ENCODE results near the gene CARS2.
A peak's percentile ranks its signal among the peaks of the same experiment; 100 is the strongest.
"Not testable (repeated sequence)": the region's sequence is repeated elsewhere in the genome, so short reads cannot be mapped to it uniquely, and the experiment has no call there.

The CARS2 gene

DNA sequence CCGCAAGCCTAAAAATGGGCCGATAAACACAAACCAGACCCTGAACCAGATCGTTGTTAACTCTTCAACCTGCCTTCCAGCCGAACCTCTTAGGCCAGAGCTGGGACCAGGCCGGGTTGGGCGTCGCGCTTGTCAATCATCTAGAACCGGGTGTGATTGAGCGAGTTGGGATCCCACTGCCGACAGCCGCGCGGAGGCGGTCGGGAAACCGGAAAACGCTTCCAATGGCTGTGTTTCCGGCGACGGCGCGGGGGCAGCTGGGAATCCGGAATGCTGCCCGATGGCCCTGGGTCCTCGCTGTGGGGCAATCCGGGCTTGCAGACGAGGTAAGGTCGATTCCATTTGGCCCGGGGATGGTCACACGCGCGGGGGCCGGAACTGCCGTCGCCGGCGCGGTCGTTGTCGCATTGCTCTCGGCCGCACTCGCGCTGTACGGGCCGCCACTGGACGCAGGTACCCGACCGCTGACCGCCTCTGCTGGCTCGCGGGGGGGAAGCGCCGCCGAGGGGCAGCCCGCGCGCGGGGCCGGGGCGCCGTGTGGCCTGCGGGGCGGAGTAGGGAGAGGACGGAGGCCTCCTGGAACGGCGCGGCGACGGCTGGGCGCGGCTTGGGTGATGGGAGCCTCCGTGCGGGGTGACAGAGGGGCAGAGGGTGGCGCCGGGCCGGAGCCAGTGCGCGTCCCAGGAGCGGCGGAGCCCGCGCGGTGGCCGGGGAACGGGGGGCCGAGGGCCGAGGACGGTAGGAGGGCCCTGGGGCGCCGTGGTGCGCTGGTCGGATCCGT is 90.4 kb downstream of the CARS2 start, which contains the start of gene NAXD:
Gene NAXD (plus strand): TSS at position 224 of the 781 bp plus-strand sequence. CDS start 57 bp downstream, at position 281.
- DNase-seq, result peak; percentile 81

DNA sequence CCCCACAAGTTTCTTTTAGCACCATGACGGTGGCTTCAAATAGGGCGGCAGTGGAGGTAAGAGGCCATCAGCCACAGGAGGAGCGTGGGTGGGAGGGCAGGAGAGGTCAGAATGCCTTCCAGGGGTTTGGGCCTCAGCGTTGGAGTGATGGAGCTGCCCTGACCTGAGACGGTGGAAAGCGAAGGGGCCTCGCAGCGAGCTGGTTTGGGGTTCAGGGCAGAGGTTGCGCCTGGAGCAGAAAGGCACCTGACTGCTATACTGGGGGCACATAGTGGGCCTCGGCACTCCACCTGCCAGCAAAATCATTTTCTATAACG is 91.0 kb downstream of the CARS2 start:
- no peak for DNase-seq

DNA sequence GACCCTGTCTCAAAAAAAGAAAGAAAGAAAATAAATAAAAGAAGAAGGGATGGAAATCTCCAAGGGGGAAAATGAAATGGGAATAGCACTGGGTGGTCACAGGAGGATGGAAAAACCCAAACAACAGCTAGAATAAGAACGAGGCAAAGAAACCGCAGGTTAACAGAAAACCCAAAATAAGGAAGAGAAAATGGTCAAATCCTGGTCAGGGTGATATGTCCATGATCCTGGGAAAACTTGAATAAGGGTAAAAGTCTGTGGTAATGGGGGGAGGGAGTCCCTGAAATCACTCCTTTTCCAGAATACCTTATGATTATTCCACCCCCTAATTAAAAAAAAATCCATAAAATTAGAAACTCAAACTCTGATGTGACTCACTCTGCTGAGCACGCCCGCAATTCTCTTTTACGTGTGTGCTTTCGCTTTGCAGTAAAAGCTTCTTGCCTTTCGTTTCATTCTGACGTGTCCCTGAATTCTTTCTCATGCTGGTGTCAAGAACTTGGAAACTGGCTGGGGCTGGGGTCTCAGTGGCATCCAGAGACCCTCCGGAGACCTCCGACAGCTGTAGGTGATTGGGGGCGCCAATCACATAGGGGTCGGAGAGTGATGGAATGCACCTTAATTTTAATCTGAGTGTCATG is 94.8 kb downstream of the CARS2 start:
- no peak for DNase-seq

DNA sequence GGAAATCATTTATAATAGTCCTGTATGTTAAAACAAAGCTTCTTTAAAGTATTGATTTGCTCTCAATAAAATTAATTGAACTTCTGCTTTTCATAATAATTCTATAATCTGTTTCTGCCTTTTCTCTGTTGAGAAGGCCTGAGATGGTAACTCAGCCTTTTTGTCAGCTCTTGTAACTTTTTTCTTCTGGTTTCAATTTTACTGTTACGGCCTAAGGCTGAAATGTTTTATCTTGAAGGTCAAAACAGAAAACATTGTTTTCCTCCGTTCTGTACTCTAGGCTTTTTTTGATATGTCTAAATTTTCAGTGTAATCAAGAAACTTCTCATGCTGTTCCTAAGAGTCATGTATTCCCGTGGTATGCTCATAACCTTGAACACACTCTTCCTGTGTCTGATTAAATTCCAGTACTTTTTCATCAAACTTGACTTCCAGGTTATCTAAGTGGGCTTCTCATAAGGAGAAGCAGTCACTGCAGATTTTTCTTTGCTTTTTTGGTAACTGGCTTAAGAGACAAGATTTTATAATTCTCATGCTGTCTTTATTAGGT is 98.2 kb downstream of the CARS2 start:
- DNase-seq, result no peak

DNA sequence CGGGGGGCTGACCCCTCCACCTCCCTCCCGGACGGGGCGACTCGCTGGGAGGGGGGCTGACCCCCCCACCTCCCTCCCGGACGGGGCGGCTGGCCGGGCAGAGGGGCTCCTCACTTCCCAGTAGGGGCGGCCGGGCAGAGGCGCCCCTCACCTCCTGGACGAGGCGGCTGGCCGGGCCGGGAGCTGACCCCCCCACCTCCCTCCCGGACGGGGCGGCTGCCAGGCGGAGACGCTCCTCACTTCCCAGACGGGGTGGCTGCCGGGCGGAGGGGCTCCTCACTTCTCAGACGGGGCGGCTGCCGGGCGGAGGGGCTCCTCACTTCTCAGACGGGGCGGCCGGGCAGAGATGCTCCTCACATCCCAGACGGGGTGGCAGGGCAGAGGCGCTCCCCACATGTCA is 99.6 kb downstream of the CARS2 start:
- not testable (repeated sequence) for DNase-seq

DNA sequence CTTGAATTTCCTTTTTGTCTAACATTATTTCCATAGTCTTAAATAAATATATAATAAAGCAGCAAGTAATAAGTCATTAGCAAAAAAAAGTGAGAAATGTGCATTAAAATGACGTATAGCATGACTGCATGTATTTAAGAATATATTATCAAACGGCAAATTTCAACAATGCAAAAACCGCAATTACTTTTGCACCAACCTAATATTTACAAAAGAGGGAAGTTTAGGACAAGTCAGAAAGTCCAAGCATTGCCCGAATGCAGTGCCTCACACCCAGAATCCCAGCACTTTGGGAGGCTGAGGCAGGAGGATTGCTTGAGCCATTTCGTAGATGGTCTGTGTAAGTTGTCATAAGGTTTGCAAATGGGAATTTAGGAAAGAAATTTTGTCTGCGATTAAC is 100.8 kb downstream of the CARS2 start:
- no peak for DNase-seq

DNA sequence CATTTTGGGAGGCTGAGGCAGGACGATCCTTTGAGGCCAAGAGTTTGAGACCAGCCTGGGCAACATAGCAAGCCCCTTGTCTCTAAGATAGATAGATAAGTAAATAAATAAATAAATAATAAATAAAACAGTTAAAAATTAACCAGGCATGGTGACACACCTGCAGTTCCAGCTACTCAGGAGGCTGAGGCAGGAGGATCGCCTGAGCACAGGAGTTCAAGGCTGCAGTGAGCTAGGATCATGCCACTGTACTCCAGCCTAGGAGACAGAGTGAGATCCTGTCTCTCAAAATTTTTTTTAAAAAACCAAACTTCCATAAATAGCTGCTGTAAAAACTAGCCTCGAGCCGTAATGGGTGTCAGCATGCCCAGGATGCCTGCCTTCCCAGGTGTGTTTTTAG is 104.9 kb downstream of the CARS2 start:
- DNase-seq, result no peak

DNA sequence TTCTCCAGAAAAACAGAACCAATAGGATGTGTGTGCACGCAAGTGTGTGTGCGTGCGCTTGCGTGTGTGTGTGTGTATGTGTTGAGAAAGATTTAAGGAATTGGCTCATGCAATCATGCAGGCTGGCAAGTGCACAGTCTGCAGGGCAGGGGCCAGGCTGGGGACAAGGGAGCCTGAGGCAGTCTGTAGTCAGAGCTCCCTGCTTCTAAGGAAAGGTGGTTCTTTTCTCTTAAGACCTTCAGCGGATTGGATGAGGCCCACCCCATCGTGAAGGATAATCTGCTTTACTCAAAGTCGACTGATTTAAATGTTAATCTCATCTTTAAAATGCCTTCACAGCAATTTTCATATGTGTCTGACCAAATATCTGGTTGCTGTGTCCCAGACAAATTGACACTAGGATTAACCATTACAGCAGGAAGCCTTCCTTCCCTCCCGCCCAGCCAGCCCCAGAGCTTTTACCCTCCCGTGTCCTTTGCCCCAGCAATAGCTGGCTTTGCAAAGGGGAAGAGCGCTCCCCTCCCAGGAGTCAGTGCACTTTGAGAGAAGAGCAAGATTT is 105.6 kb downstream of the CARS2 start:
- DNase-seq, result no peak

DNA sequence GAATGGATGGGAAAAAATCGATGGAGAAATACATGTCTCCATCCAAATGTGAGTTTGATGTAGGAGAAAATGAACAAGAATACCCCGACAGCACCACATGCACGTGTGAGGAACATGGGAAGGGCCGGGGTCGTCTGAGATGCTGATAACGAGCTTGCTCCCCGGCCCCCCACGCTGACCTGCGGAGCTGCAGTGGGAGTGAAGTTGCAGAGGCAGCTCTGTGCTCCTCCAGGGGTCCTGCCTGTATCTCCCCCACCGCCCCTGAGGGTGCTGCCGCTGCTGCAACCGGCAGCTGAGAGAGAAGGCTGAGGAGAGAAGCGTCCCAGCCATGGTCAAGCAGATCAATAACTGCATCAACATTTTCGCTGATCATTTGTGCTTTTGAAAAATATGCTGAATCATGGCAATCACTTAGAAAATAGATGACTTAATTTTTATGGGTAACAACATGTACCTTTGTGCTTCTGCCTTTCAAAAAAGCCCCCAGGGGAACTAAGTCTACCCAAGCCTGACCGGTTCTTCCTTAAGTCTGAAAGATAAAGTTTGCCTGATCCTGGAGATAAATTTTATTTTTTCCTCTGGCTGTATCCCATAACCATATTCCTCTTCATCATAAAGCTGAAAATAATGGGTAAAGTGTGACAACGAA is 108.8 kb downstream of the CARS2 start:
- no peak for DNase-seq

DNA sequence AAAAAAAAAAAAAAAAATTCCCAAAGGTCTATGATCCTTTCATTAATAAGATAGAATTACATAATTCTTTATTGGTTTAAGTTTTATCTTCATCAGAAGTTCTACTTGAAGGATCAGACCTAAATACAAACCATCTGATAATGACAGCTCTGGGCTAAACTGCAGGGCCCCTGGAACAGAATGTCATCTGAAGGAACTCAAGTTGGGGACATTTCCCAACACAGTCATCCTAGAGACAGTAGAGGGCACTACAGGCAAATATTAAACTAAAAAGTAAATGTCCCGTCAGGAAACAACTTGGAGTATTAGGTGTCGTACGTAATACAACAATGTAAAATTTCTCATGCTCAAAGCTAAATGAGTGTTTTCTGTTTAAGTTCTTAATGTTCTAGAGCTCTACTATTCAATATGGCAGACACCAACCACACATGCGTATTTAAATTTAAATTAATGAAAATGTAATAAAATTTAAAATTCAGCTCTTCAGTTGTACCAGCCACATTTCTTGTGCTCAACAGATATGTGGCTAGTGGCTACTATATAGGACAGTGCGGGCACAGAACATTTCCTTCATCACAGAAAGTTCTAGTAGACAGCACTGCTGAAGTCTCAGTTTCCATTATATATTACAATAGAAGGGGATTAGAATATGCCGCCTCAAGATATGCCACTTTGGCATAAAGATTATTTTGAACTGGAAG is 112.3 kb downstream of the CARS2 start:
- peak; percentile 52 for DNase-seq

DNA sequence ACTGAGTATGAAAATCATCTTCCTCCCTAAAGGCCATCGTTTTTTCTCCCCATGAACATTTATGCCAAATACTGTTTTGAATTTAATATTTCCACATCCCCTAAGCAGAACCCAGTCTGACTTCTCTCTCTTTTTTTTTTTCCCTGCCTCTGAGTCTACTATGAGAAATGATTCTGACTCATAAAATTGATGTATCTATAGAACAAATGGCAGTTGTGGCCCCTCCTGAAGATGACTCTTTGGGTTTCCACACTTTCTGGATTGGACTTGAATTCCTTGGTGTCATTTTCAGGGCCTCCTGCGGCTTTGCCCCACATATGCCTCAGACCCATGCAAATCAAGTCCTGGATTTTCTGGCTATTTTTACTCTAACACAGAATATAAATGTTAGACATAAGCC is 113.3 kb downstream of the CARS2 start:
- no peak for DNase-seq

Measured in NCI-H1694 treated with DMSO at 0.1 percent for 48 hours (cell line).